ENCODE results near the gene HMGCS2.

Gene HMGCS2

GRCh38 chr1:119768778-119769177 lies at the start of gene HMGCS2:
HMGCS2 (minus strand) TSS chr1:119768905; CDS start chr1:119768844, 61 bp downstream.
- no peak for DNase-seq

- no peak for DNase-seq
These were observed 49.5 kb upstream of the HMGCS2 start for GRCh38 chr1:119818181-119818580.

- DNase-seq: no peak
These were observed 47.7 kb upstream of the HMGCS2 start for GRCh38 chr1:119816407-119816806.

GRCh38 chr1:119815928-119816327 lies 47.2 kb upstream of the HMGCS2 start:
- DNase-seq: no peak

GRCh38 chr1:119815361-119815760 lies 46.7 kb upstream of the HMGCS2 start:
- DNase-seq: no peak

GRCh38 chr1:119814288-119814687 lies 45.6 kb upstream of the HMGCS2 start:
- DNase-seq: no peak

GRCh38 chr1:119811985-119812557 lies 43.4 kb upstream of the HMGCS2 start:
- DNase-seq: no peak

GRCh38 chr1:119811387-119811786 lies 42.7 kb upstream of the HMGCS2 start, which contains the start of gene REG4:
REG4 (minus strand) TSS chr1:119811460; CDS start chr1:119808769, 2,691 bp downstream.
- DNase-seq: no peak

GRCh38 chr1:119808972-119809550 lies 40.4 kb upstream of the HMGCS2 start:
- peak; percentile 50 for DNase-seq

- no peak for DNase-seq
These were observed 39.8 kb upstream of the HMGCS2 start for GRCh38 chr1:119808491-119808890.

GRCh38 chr1:119806489-119806888 lies 37.8 kb upstream of the HMGCS2 start:
- DNase-seq: no peak

GRCh38 chr1:119805746-119806145 lies 37.0 kb upstream of the HMGCS2 start:
- DNase-seq: no peak

- DNase-seq: no peak
These were observed 36.5 kb upstream of the HMGCS2 start for GRCh38 chr1:119805247-119805646.

- DNase-seq: no peak
These were observed 31.0 kb upstream of the HMGCS2 start for GRCh38 chr1:119799599-119800177.

GRCh38 chr1:119799003-119799402 lies 30.3 kb upstream of the HMGCS2 start:
- DNase-seq: no peak

- no peak for DNase-seq
These were observed 28.9 kb upstream of the HMGCS2 start for GRCh38 chr1:119797606-119798005.

GRCh38 chr1:119797162-119797561 lies 28.5 kb upstream of the HMGCS2 start:
- no peak for DNase-seq

- DNase-seq: no peak
These were observed 26.8 kb upstream of the HMGCS2 start for GRCh38 chr1:119795261-119796200.

GRCh38 chr1:119794876-119795240 lies 26.2 kb upstream of the HMGCS2 start:
- no peak for DNase-seq

GRCh38 chr1:119794230-119794875 lies 25.6 kb upstream of the HMGCS2 start:
- DNase-seq: no peak

- DNase-seq: no peak
These were observed 22.7 kb upstream of the HMGCS2 start for GRCh38 chr1:119791377-119791776.

GRCh38 chr1:119790451-119791198 lies 21.9 kb upstream of the HMGCS2 start:
- no peak for DNase-seq
